Breast epithelium (tissue), 3 donors: ENCODE measurements around the gene CSH2.
"Not testable (repeated sequence)": the region's sequence is repeated elsewhere in the genome, so short reads cannot be mapped to it uniquely, and the experiment has no call there.

Source experiments
- POLR2A ChIP-seq: fragments of 450-650 bp; IDR thresholded peaks from one replicate; pipeline ENCODE4 v1.6.1; 2016; ENCODE audit warnings: antibody characterized with exemption, mild to moderate bottlenecking, moderate library complexity
- POLR2AphosphoS5 ChIP-seq, 3 donors: sonication (generic); formaldehyde crosslinking; IDR thresholded peaks; one replicate each; pipeline ENCODE4 v1.6.1; 2017; ENCODE audit warnings: antibody characterized with exemption in 3 of 3
- TF ChIP-seq, protein P1 (sequence below), 3 donors: fragments of 450-650 bp; IDR thresholded peaks; one replicate each; pipeline ENCODE4 v1.5.1; 2016 to 2017; ENCODE audit warnings: antibody characterized with exemption in 3 of 3, mild to moderate bottlenecking in 3 of 3, moderate library complexity in 3 of 3

DNA sequence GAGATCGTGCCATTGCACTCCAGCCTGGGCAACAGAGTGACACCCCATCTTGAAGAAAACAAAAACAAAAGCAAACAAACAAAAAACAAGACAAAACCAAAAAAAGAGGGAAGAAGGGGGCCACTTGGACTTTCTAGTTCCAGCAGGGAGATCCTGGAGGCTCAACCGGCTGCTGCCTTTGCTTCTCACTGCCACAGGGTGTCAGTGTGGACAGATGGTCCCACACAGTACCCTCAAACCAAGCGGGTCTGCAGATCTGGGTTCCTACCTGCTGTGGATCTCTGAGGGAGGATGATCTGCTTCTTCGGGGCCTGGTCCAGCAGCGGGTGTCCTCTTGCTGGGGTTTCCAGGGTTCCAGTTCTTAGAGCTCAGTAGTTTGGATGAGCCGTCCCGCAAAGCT is 6.9 kb downstream of the CSH2 start:
- TF ChIP-seq, protein P1, sequence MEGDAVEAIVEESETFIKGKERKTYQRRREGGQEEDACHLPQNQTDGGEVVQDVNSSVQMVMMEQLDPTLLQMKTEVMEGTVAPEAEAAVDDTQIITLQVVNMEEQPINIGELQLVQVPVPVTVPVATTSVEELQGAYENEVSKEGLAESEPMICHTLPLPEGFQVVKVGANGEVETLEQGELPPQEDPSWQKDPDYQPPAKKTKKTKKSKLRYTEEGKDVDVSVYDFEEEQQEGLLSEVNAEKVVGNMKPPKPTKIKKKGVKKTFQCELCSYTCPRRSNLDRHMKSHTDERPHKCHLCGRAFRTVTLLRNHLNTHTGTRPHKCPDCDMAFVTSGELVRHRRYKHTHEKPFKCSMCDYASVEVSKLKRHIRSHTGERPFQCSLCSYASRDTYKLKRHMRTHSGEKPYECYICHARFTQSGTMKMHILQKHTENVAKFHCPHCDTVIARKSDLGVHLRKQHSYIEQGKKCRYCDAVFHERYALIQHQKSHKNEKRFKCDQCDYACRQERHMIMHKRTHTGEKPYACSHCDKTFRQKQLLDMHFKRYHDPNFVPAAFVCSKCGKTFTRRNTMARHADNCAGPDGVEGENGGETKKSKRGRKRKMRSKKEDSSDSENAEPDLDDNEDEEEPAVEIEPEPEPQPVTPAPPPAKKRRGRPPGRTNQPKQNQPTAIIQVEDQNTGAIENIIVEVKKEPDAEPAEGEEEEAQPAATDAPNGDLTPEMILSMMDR (IDR thresholded peaks at IDR 0.05) = not testable (repeated sequence)
- not testable (repeated sequence) for TF ChIP-seq POLR2A; POLR2AphosphoS5 (IDR thresholded peaks at IDR 0.05)
